HCT116 (cell line): Measurements from ENCODE around the gene GREB1L. TPM values are rescaled to one million over a fixed set of nuclear protein-coding genes. Genes with fewer than 3 reads are reported as not detected.
"Not testable (repeated sequence)": the region's sequence is repeated elsewhere in the genome, so short reads cannot be mapped to it uniquely, and the experiment has no call there.

Experiments
- ATAC-seq: fragments of 200-7000 bp; cut with Tn5 transposase; 2 replicates; pipeline ENCODE4 v1.9.1; 2020; ENCODE audit warnings: mild to moderate bottlenecking, moderate library complexity
- BruUV-seq: library from RNA; stranded (reverse); fragments of 400-500 nt; replicated peaks from 2 replicates; lab custom pipeline; 2021; lab: Mats Ljungman, UMichigan
- CTCF ChIA-PET: fragments of 300-600 bp; sonication (Branson Sonifier 250); formaldehyde crosslinking; loops from one replicate; lab custom pipeline; 2021; ENCODE audit warnings: antibody characterized with exemption; lab: Charles Lee
- POLR2A ChIA-PET: fragments of 300-600, 350-600 bp; sonication (Branson Sonifier 250); formaldehyde crosslinking; loops from one replicate; lab custom pipeline; 2021; ENCODE audit warnings: antibody characterized with exemption; lab: Charles Lee
- RAD21 ChIA-PET, 2 experiments: fragments of 300-600 bp; sonication (Branson Sonifier 250); formaldehyde crosslinking; loops; one replicate each; lab custom pipeline; 2023; ENCODE audit warnings: low total read pairs in 2 of 2; ENCODE audit not compliant: uncharacterized antibody in 2 of 2, unreplicated experiment in 2 of 2, low non-redundant PET in 1 of 2; lab: Charles Lee
- DNase-seq: peaks from one replicate; pipeline ENCODE4 v3.0.0-alpha.2; 2010; ENCODE audit warnings: low read depth, low spot score
- H2AFZ ChIP-seq: fragments of 200-600 bp; shearing (Covaris generic), sonication (generic); 2 replicates; pipeline ENCODE4 v1.6.1; 2017; ENCODE audit warnings: low read depth, mixed run types, mixed read lengths, antibody characterized with exemption, low read length; ENCODE audit not compliant: poor library complexity, severe bottlenecking
- H3K27ac ChIP-seq: 2 replicates; pipeline ENCODE4 v1.5.1; 2012; ENCODE audit warnings: low read depth, low read length
- H3K27me3 ChIP-seq: fragments of 200-600 bp; sonication (generic); 2 replicates; pipeline ENCODE4 v1.6.1; 2016; ENCODE audit warnings: mixed run types, low read length, mixed read lengths; ENCODE audit not compliant: insufficient read depth
- H3K36me3 ChIP-seq, 2 experiments: fragments of 200-500 bp in 1 of 2; fragments of 200-600 bp in 1 of 2; sonication (Bioruptor generic) in 1 of 2; sonication (generic) in 1 of 2; 2 replicates each; pipeline versions ENCODE4 v1.5.1 to v1.6.1; 2014 to 2016; ENCODE audit warnings: low read length in 2 of 2, inconsistent platforms in 1 of 2, mixed read lengths in 1 of 2, mixed run types in 1 of 2; ENCODE audit not compliant: insufficient read depth in 2 of 2, control insufficient read depth in 1 of 2
- H3K4me1 ChIP-seq, 2 experiments: fragments of 200-600 bp in 1 of 2; sonication (generic) in 1 of 2; 2 replicates each; pipeline versions ENCODE4 v1.5.1 to v1.6.1; 2012 to 2017; ENCODE audit warnings: low read length in 2 of 2, inconsistent platforms in 1 of 2, mild to moderate bottlenecking in 1 of 2, mixed read lengths in 1 of 2, mixed run types in 1 of 2, moderate library complexity in 1 of 2; ENCODE audit not compliant: insufficient read depth in 2 of 2, control insufficient read depth in 1 of 2
- H3K4me2 ChIP-seq: fragments of 200-600 bp; sonication (generic); 2 replicates; pipeline ENCODE4 v1.6.1; 2017; ENCODE audit warnings: mixed run types, low read length, mixed read lengths
- H3K4me3 ChIP-seq, 2 experiments: fragments of 200-600 bp in 1 of 2; sonication (generic) in 1 of 2; replicated peaks in 1 of 2; 2 replicates each; pipeline ENCODE4 v1.5.1; 2011 to 2016; ENCODE audit warnings: low read length in 2 of 2, control low read depth in 1 of 2, low read depth in 1 of 2, mild to moderate bottlenecking in 1 of 2, mixed read lengths in 1 of 2, mixed run types in 1 of 2
- H3K79me2 ChIP-seq: fragments of 200-600 bp; sonication (generic); 2 replicates; pipeline ENCODE4 v1.6.1; 2017; ENCODE audit warnings: mild to moderate bottlenecking, mixed run types, low read length, moderate library complexity, mixed read lengths; ENCODE audit not compliant: insufficient read depth
- H3K9ac ChIP-seq: fragments of 200-600 bp; sonication (generic); 2 replicates; pipeline ENCODE4 v1.6.1; 2016; ENCODE audit warnings: low read length, mixed read lengths
- H3K9me2 ChIP-seq: fragments of 200-600 bp; sonication (generic), shearing (Covaris generic); 2 replicates; pipeline ENCODE4 v1.6.1; 2017; ENCODE audit warnings: mixed run types, mild to moderate bottlenecking, moderate library complexity; ENCODE audit not compliant: insufficient read depth
- H3K9me3 ChIP-seq, 2 experiments: fragments of 200-500 bp in 1 of 2; fragments of 200-600 bp in 1 of 2; sonication (Bioruptor generic) in 1 of 2; sonication (generic) in 1 of 2; 2 replicates each; pipeline ENCODE4 v1.6.1; 2014 to 2017; ENCODE audit warnings: low read length in 2 of 2, mixed read lengths in 2 of 2, inconsistent platforms in 1 of 2, low read depth in 1 of 2, mild to moderate bottlenecking in 1 of 2, mixed run types in 1 of 2, moderate library complexity in 1 of 2; ENCODE audit not compliant: control insufficient read depth in 1 of 2, insufficient read depth in 1 of 2
- H4K20me1 ChIP-seq: fragments of 200-600 bp; sonication (generic), shearing (Covaris generic); 2 replicates; pipeline ENCODE4 v1.6.1; 2017; ENCODE audit warnings: mixed run types, mild to moderate bottlenecking, moderate library complexity; ENCODE audit not compliant: insufficient read depth
- CBX3 ChIP-seq: IDR thresholded peaks from 2 replicates; pipeline ENCODE4 v1.6.1; 2012; ENCODE audit warnings: low read depth
- CEBPB ChIP-seq: IDR thresholded peaks from 2 replicates; pipeline ENCODE4 v1.6.1; 2012; ENCODE audit warnings: low read depth
- EGR1 ChIP-seq: IDR thresholded peaks from 2 replicates; pipeline ENCODE4 v1.6.1; 2012; ENCODE audit warnings: low read depth
- EZH2 ChIP-seq: fragments of 200-600 bp; sonication (generic); IDR thresholded peaks from 2 replicates; pipeline ENCODE4 v1.6.1; 2017; ENCODE audit warnings: antibody characterized with exemption, mixed run types
- POLR2A ChIP-seq: IDR thresholded peaks from 2 replicates; pipeline ENCODE4 v1.7.0; 2011; ENCODE audit warnings: borderline replicate concordance; ENCODE audit not compliant: insufficient read depth, insufficient read length; ENCODE audit errors: extremely low read depth
- RAD21 ChIP-seq: IDR thresholded peaks from 2 replicates; pipeline ENCODE4 v1.6.1; 2012; ENCODE audit warnings: low read depth, mild to moderate bottlenecking
- SP1 ChIP-seq: IDR thresholded peaks from 2 replicates; pipeline ENCODE4 v1.6.1; 2012; ENCODE audit warnings: low read depth
- YY1 ChIP-seq: IDR thresholded peaks from 2 replicates; pipeline ENCODE4 v1.6.1; 2011; ENCODE audit warnings: low read length, low read depth, moderate library complexity, mild to moderate bottlenecking; ENCODE audit not compliant: insufficient replicate concordance; ENCODE audit errors: extremely low read depth
- ZFX ChIP-seq: fragments of 450-650 bp; IDR thresholded peaks from 2 replicates; pipeline ENCODE4 v1.6.1; 2017
- ZNF274 ChIP-seq: fragments of 200-500 bp; sonication (Bioruptor generic); IDR thresholded peaks from 2 replicates; pipeline ENCODE4 v1.6.1; 2014; ENCODE audit warnings: mild to moderate bottlenecking, low read depth, low read length, inconsistent platforms
- intact Hi-C: fragments of 100-400 bp; cut with micrococcal nuclease; formaldehyde crosslinking; loops from 2 replicates; pipeline ENCODE4 v1.10.0; 2022
- total RNA-seq: library from RNA; stranded (reverse); gene quantifications from one replicate; pipeline ENCODE4 v1.2.1, GENCODE V29; 2021; ENCODE audit not compliant: unreplicated experiment
- TF ChIP-seq, protein P1 (sequence below): IDR thresholded peaks from 2 replicates; pipeline ENCODE4 v1.6.1; 2012; ENCODE audit warnings: low read depth
- TF ChIP-seq, protein P2 (sequence below): IDR thresholded peaks from 2 replicates; pipeline ENCODE4 v1.6.1; 2011; ENCODE audit warnings: mild to moderate bottlenecking, low read length, moderate library complexity; ENCODE audit not compliant: insufficient replicate concordance; ENCODE audit errors: extremely low read depth

GREB1L gene
- total RNA-seq, 1 experiment from 2014 or later: 12.2 TPM

DNA sequence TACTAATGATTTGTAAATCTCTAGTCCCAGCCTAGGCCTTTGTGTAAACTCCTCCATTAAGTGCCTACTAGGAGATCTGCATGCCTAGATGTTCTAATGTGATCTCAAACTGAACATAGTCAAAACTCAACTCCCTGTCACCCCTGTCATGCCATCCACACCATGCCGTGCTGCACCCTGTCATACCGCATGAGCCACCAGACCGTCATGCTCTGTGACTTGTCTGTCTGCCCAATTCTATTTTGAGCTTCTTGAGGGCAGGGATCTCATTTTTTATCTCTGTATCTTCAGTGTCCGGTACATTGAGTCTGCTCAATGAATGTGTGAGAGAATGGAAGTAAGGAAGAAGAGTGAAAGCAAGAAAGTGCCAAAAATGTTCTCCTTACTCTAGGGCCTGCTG is 35.5 kb downstream of the GREB1L start:
- BruUV-seq: no TSS peak
- Histone ChIP-seq H3K79me2 (no peaks in the 10 kb centered on the region; the same call in 1 of the 2 replicates), H3K4me2 (no peak overlapping the region), H3K9ac (no peak overlapping the region), H3K27ac (no peak overlapping the region), H2AFZ (no peak overlapping the region), H3K4me1 (no peaks in the 10 kb centered on the region), H3K36me3 (no peaks in the 10 kb centered on the region), H3K4me3 (no peak overlapping the region), H3K9me2 (no peaks in the 10 kb centered on the region), H3K27me3 (no peaks in the 10 kb centered on the region), H3K9me3 (no peaks in the 10 kb centered on the region), H4K20me1 (no peaks in the 10 kb centered on the region)
- POLR2A ChIA-PET: no interaction called here
- no peak for TF ChIP-seq SP1
- no peak for TF ChIP-seq EGR1
- TF ChIP-seq, protein P1, sequence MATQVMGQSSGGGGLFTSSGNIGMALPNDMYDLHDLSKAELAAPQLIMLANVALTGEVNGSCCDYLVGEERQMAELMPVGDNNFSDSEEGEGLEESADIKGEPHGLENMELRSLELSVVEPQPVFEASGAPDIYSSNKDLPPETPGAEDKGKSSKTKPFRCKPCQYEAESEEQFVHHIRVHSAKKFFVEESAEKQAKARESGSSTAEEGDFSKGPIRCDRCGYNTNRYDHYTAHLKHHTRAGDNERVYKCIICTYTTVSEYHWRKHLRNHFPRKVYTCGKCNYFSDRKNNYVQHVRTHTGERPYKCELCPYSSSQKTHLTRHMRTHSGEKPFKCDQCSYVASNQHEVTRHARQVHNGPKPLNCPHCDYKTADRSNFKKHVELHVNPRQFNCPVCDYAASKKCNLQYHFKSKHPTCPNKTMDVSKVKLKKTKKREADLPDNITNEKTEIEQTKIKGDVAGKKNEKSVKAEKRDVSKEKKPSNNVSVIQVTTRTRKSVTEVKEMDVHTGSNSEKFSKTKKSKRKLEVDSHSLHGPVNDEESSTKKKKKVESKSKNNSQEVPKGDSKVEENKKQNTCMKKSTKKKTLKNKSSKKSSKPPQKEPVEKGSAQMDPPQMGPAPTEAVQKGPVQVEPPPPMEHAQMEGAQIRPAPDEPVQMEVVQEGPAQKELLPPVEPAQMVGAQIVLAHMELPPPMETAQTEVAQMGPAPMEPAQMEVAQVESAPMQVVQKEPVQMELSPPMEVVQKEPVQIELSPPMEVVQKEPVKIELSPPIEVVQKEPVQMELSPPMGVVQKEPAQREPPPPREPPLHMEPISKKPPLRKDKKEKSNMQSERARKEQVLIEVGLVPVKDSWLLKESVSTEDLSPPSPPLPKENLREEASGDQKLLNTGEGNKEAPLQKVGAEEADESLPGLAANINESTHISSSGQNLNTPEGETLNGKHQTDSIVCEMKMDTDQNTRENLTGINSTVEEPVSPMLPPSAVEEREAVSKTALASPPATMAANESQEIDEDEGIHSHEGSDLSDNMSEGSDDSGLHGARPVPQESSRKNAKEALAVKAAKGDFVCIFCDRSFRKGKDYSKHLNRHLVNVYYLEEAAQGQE: no peak
- TF ChIP-seq RAD21: no peak
- no peak for TF ChIP-seq POLR2A
- TF ChIP-seq EZH2: no peak
- no peak for TF ChIP-seq YY1
- TF ChIP-seq CEBPB: no peak
- TF ChIP-seq ZFX: no peak
- no peak for TF ChIP-seq ZNF274
- TF ChIP-seq, protein P2, sequence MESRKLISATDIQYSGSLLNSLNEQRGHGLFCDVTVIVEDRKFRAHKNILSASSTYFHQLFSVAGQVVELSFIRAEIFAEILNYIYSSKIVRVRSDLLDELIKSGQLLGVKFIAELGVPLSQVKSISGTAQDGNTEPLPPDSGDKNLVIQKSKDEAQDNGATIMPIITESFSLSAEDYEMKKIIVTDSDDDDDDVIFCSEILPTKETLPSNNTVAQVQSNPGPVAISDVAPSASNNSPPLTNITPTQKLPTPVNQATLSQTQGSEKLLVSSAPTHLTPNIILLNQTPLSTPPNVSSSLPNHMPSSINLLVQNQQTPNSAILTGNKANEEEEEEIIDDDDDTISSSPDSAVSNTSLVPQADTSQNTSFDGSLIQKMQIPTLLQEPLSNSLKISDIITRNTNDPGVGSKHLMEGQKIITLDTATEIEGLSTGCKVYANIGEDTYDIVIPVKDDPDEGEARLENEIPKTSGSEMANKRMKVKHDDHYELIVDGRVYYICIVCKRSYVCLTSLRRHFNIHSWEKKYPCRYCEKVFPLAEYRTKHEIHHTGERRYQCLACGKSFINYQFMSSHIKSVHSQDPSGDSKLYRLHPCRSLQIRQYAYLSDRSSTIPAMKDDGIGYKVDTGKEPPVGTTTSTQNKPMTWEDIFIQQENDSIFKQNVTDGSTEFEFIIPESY: no peak
- TF ChIP-seq CBX3: no peak
- intact Hi-C loops: no loop called here
- no peak for DNase-seq
- no peak for ATAC-seq
- RAD21 ChIA-PET: no interaction called here
- CTCF ChIA-PET: no interaction called here

DNA sequence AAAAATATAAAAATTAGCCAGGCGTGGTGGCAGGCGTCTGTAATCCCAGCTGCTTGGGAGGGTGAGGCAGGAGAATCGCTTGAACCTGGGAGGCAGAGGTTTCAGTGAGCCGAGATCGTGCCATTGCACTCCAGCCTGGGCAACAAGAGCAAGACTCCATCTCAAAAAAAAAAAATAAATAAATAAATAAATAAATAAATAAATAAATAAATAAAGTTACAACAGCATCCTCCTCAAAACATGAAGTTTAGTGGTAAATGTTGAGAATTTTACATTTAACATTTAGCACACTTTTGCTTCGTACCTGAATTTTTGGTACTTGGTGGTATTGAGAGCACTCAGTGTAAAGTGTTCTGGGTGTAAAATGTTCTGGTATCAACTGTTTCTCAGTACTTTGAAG is 36.2 kb downstream of the GREB1L start:
- H3K4me2 ChIP-seq, H3K27ac ChIP-seq, CTCF ChIA-PET, H3K4me1 ChIP-seq, H3K9me3 ChIP-seq, H4K20me1 ChIP-seq, H3K9ac ChIP-seq, H3K9me2 ChIP-seq, H3K4me3 ChIP-seq, DNase-seq, RAD21 ChIA-PET, BruUV-seq, ATAC-seq, H3K79me2 ChIP-seq, H3K36me3 ChIP-seq, intact Hi-C loops, POLR2A ChIA-PET, H2AFZ ChIP-seq, H3K27me3 ChIP-seq: not testable (repeated sequence)
